IPS-NIHi7 (cell line): ENCODE measurements around the gene NLRP1.

Experiments used
- DNase-seq: peaks from one replicate; pipeline ENCODE4 v3.0.0; 2012; ENCODE audit warnings: mixed read lengths; ENCODE audit errors: extremely low spot score

Gene NLRP1

GRCh38 chr17:5557485-5557884 is 26.8 kb downstream of the NLRP1 start:
- DNase-seq = peak; percentile 6

- DNase-seq = peak; percentile 10
These were observed 29.1 kb downstream of the NLRP1 start for GRCh38 chr17:5555254-5555653.

GRCh38 chr17:5553479-5553878 is 30.8 kb downstream of the NLRP1 start:
- peak; percentile 4 for DNase-seq

GRCh38 chr17:5552841-5553240 is 31.5 kb downstream of the NLRP1 start:
- DNase-seq = no peak

GRCh38 chr17:5545051-5545987 is 39.0 kb downstream of the NLRP1 start:
- DNase-seq = no peak

- DNase-seq = no peak
These were observed 40.2 kb downstream of the NLRP1 start for GRCh38 chr17:5544115-5544514.

- DNase-seq = peak; percentile 74
These were observed 42.6 kb downstream of the NLRP1 start for GRCh38 chr17:5541610-5542202.

GRCh38 chr17:5540321-5540720 is 44.0 kb downstream of the NLRP1 start:
- no peak for DNase-seq

- no peak for DNase-seq
These were observed 45.0 kb downstream of the NLRP1 start for GRCh38 chr17:5539286-5539685.

- DNase-seq = no peak
These were observed 47.3 kb downstream of the NLRP1 start for GRCh38 chr17:5536866-5537650.

GRCh38 chr17:5535436-5535835 is 48.9 kb downstream of the NLRP1 start:
- DNase-seq = no peak

GRCh38 chr17:5533486-5534315 is 50.6 kb downstream of the NLRP1 start:
- DNase-seq = no peak

GRCh38 chr17:5532581-5532980 is 51.7 kb downstream of the NLRP1 start:
- DNase-seq = no peak

GRCh38 chr17:5531085-5531418 is 53.3 kb downstream of the NLRP1 start:
- no peak for DNase-seq

- DNase-seq = no peak
These were observed 53.8 kb downstream of the NLRP1 start for GRCh38 chr17:5530265-5531084.

GRCh38 chr17:5527601-5528250 is 56.6 kb downstream of the NLRP1 start:
- no peak for DNase-seq

- peak; percentile 29 for DNase-seq
These were observed 57.3 kb downstream of the NLRP1 start for GRCh38 chr17:5526821-5527598.

- no peak for DNase-seq
These were observed 61.1 kb downstream of the NLRP1 start for GRCh38 chr17:5523249-5523648.

GRCh38 chr17:5522476-5522875 is 61.8 kb downstream of the NLRP1 start:
- no peak for DNase-seq
